Keratinocyte (primary cell): ENCODE results near the gene IRAG1. TPM values are rescaled to one million over a fixed set of nuclear protein-coding genes. Genes with fewer than 3 reads are reported as not detected.

Experiments used
- DNase-seq: peaks from one replicate; pipeline ENCODE4 v3.0.0-alpha.2; 2011; ENCODE audit warnings: low read depth, missing footprints, low spot score
- FAIRE-seq: peaks from 2 replicates; lab custom pipeline; 2011; peaks lifted over from hg19 to GRCh38; lab: Jason Lieb, UNC
- H2AFZ ChIP-seq: 2 replicates; pipeline ENCODE4 v1.6.0; 2012; ENCODE audit warnings: low read length, control low read depth, inconsistent platforms; ENCODE audit not compliant: control insufficient read depth
- H3K27ac ChIP-seq: 2 replicates; pipeline ENCODE4 v1.5.1; 2011; ENCODE audit warnings: low read length; ENCODE audit not compliant: control insufficient read depth, insufficient read depth
- H3K27me3 ChIP-seq: 3 replicates; pipeline ENCODE4 v1.6.0; 2011; ENCODE audit warnings: low read length; ENCODE audit not compliant: control insufficient read depth, insufficient read depth; ENCODE audit errors: extremely low read depth
- H3K36me3 ChIP-seq, 2 experiments: 2 replicates in 1 of 2; 3 replicates in 1 of 2; pipeline ENCODE4 v1.5.1; 2011; ENCODE audit warnings: low read length in 2 of 2, mild to moderate bottlenecking in 1 of 2; ENCODE audit not compliant: control insufficient read depth in 2 of 2, insufficient read depth in 2 of 2; ENCODE audit errors: extremely low read depth in 1 of 2
- H3K4me1 ChIP-seq: 3 replicates; pipeline ENCODE4 v1.5.1; 2011; ENCODE audit warnings: low read length; ENCODE audit not compliant: control insufficient read depth, insufficient read depth; ENCODE audit errors: extremely low read depth
- H3K4me2 ChIP-seq: 3 replicates; pipeline ENCODE4 v1.6.0; 2011; ENCODE audit warnings: low read depth, low read length; ENCODE audit not compliant: control insufficient read depth, insufficient read depth; ENCODE audit errors: extremely low read depth
- H3K4me3 ChIP-seq, 3 experiments: fragments of 200-600 bp in 1 of 3; sonication (generic) in 1 of 3; 2 replicates in 2 of 3; 3 replicates in 1 of 3; pipeline ENCODE4 v1.5.1; 2011 to 2016; ENCODE audit warnings: low read length in 3 of 3, mild to moderate bottlenecking in 3 of 3, control low read depth in 2 of 3, inconsistent platforms in 1 of 3, low read depth in 1 of 3, mixed read lengths in 1 of 3, mixed run types in 1 of 3, moderate library complexity in 1 of 3; ENCODE audit not compliant: control insufficient read depth in 2 of 3, insufficient read depth in 2 of 3; ENCODE audit errors: extremely low read depth in 1 of 3
- H3K79me2 ChIP-seq: 2 replicates; pipeline ENCODE4 v1.6.0; 2012; ENCODE audit warnings: low read length; ENCODE audit not compliant: control insufficient read depth, insufficient read depth
- H3K9ac ChIP-seq: 3 replicates; pipeline ENCODE4 v1.6.0; 2011; ENCODE audit warnings: low read length; ENCODE audit not compliant: control insufficient read depth, insufficient read depth; ENCODE audit errors: extremely low read depth
- H3K9me1 ChIP-seq: 3 replicates; pipeline ENCODE4 v1.6.0; 2011; ENCODE audit warnings: low read length; ENCODE audit not compliant: control insufficient read depth, insufficient read depth; ENCODE audit errors: extremely low read depth
- H3K9me3 ChIP-seq: 2 replicates; pipeline ENCODE4 v1.5.1; 2012; ENCODE audit warnings: low read depth, low read length; ENCODE audit not compliant: control insufficient read depth
- H4K20me1 ChIP-seq: 3 replicates; pipeline ENCODE4 v1.6.0; 2011; ENCODE audit warnings: low read length; ENCODE audit not compliant: control insufficient read depth, insufficient read depth; ENCODE audit errors: extremely low read depth
- EZH2 ChIP-seq: IDR thresholded peaks from one replicate; pipeline ENCODE4 v1.6.1; 2012; ENCODE audit warnings: inconsistent platforms, mild to moderate bottlenecking, low read length, moderate library complexity
- dilution Hi-C: fragments of 300-500 bp; cut with MboI; formaldehyde crosslinking; loops from one replicate; pipeline ENCODE4 v1.7.0; 2020; ENCODE audit warnings: low sequenced_read_pairs; ENCODE audit not compliant: extremely low pct_ligation_motif_present
- polyA plus RNA-seq, 5 experiments: library from polyadenylated mRNA; depleted of rRNA in 3 of 5; stranded (reverse) in 3 of 5; stranded (forward) in 1 of 5; unstranded in 1 of 5; fragments of >200 nt; gene quantifications; 1 replicate in 1 of 5; 2 replicates in 3 of 5; 3 replicates in 1 of 5; pipeline versions ENCODE4 v1.2.1 to v1.2.3, GENCODE V29; 2011 to 2012; ENCODE audit warnings: missing spikeins in 2 of 5, low read depth in 1 of 5, low replicate concordance in 1 of 5
- TF ChIP-seq, protein P1 (sequence below), 3 experiments: IDR thresholded peaks in 1 of 3; conservative IDR thresholded peaks in 1 of 3; optimal IDR thresholded peaks in 1 of 3; 2 replicates in 2 of 3; 3 replicates in 1 of 3; pipeline versions ENCODE3 to v1.5.1; 2011; ENCODE audit warnings: low read length in 3 of 3, mild to moderate bottlenecking in 3 of 3, moderate library complexity in 2 of 3, control low read depth in 1 of 3, inconsistent platforms in 1 of 3; ENCODE audit not compliant: insufficient read depth in 2 of 3; ENCODE audit errors: extremely low read depth in 1 of 3

Gene IRAG1
- polyA plus RNA-seq, 1 donor (not counting 4 experiments of a cell fraction or from before 2014, with no cell fraction given) = 0.51 TPM

DNA sequence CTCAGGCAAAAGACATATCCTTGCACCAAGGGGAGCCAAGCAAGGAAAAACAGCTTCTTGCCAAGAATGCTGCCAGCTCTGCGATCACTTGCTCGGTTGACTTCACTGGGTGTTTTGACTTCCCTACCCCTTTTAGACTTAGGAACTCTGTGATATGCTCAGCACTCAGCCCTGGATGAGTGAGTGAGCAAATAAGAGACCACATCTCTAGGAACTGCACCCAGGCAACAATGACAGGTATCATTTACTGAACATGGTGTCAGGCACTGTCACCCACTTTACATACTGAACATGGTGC is 3.7 kb upstream of the IRAG1 start:
- Histone ChIP-seq H3K9me1 (no peaks in the 10 kb centered on the region), H3K9me3 (no peaks in the 10 kb centered on the region), H4K20me1 (no peaks in the 10 kb centered on the region), H3K36me3 (no peaks in the 10 kb centered on the region), H3K4me1 (no peaks in the 10 kb centered on the region), H3K79me2 (no peaks in the 10 kb centered on the region), H2AFZ (no peak overlapping the region), H3K27ac (no peak overlapping the region), H3K4me2 (no peak overlapping the region), H3K4me3 (no peak overlapping the region), H3K9ac (no peak overlapping the region), H3K27me3 (peaks cover 3% of the 10 kb centered on the region)
- FAIRE-seq (no peak), DNase-seq (no peak)
- dilution Hi-C loops = no loop called here
- no peak for TF ChIP-seq EZH2
- TF ChIP-seq, protein P1, sequence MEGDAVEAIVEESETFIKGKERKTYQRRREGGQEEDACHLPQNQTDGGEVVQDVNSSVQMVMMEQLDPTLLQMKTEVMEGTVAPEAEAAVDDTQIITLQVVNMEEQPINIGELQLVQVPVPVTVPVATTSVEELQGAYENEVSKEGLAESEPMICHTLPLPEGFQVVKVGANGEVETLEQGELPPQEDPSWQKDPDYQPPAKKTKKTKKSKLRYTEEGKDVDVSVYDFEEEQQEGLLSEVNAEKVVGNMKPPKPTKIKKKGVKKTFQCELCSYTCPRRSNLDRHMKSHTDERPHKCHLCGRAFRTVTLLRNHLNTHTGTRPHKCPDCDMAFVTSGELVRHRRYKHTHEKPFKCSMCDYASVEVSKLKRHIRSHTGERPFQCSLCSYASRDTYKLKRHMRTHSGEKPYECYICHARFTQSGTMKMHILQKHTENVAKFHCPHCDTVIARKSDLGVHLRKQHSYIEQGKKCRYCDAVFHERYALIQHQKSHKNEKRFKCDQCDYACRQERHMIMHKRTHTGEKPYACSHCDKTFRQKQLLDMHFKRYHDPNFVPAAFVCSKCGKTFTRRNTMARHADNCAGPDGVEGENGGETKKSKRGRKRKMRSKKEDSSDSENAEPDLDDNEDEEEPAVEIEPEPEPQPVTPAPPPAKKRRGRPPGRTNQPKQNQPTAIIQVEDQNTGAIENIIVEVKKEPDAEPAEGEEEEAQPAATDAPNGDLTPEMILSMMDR (optimal IDR thresholded peaks at IDR 0.05 in 1 of 3, IDR thresholded peaks at IDR 0.05 in 1 of 3, conservative IDR thresholded peaks at IDR 0.05 in 1 of 3; ENCODE audit: extremely low read depth in 1 of 3, insufficient read depth in 2 of 3, low read length in 3 of 3) = no peak

GRCh38 chr11:10696468-10697322 is 3.1 kb upstream of the IRAG1 start:
- H3K79me2 ChIP-seq = no peaks in the 10 kb centered on the region
- dilution Hi-C loops = no loop called here
- H4K20me1 ChIP-seq = no peaks in the 10 kb centered on the region
- H3K4me2 ChIP-seq = no peak overlapping the region
- H3K36me3 ChIP-seq = no peaks in the 10 kb centered on the region
- peaks cover 4% of the 10 kb centered on the region for H3K27me3 ChIP-seq
- no peaks in the 10 kb centered on the region for H3K9me3 ChIP-seq
- H3K4me1 ChIP-seq = no peaks in the 10 kb centered on the region
- DNase-seq (no peak), FAIRE-seq (no peak)
- H2AFZ ChIP-seq = no peak overlapping the region
- no peak overlapping the region for H3K4me3 ChIP-seq
- TF ChIP-seq, protein P1 (optimal IDR thresholded peaks at IDR 0.05 in 1 of 3, IDR thresholded peaks at IDR 0.05 in 1 of 3, conservative IDR thresholded peaks at IDR 0.05 in 1 of 3; ENCODE audit: extremely low read depth in 1 of 3, insufficient read depth in 2 of 3, low read length in 3 of 3) = no peak
- TF ChIP-seq EZH2 = no peak
- no peak overlapping the region for H3K9ac ChIP-seq
- H3K27ac ChIP-seq = no peak overlapping the region
- no peaks in the 10 kb centered on the region for H3K9me1 ChIP-seq
